Measurements from ENCODE around the gene ZKSCAN5. TPM values are rescaled to one million over a fixed set of nuclear protein-coding genes. Genes with fewer than 3 reads are reported as not detected.
A peak's percentile ranks its signal among the peaks of the same experiment; 100 is the strongest.

The ZKSCAN5 gene
- total RNA-seq = 1 to 10 TPM; 6.1 to 6.3 TPM
- long read RNA-seq, partial matches to known transcripts = 3 of 4 reads
- long read RNA-seq, other reads (novel, unspliced or antisense) = 1 of 4 reads

DNA sequence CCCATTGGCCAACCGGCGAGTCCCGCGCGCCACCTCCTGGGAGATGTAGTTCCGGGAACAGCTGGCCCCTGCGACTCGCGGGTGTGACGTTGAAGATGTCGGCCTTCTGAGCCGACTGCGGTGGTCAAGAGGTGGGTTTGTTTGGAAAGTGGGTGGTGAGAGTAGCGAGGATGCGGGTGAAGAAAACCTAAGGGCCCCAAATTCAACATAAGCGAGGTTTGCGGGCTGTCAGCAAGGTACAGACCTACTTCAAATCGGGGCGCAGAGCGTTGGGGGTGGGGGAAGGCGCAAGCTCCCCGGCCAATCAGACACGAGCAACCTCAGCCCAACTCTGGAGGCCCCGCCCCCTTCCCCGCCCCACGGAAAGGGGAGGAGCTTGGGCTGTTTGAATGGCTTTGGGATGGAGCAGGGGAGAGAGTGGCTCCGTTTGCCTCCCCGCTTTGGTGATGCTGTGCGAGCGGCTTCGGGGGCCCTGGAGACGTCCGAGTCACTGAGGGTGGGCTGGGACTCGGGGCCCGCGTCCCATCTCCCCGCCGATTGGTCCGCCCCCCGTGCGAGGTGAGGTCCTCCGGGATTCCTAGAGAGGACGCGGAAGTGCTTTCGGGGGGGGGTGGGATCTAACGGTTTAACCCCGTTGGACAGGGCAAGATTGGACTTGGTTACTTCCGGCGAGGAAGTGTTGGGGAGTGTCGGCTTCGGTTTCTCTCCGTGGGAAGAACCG lies at the start of gene ZKSCAN5:
Gene ZKSCAN5 (plus strand): TSS at position 60 of the 721 bp plus-strand sequence. CDS start 1,383 bp downstream, outside the sequence.
- intact Hi-C loops (cut with DNase I) = loop anchor here in 1 of 2 donors (5.0 kb wide), 1 partner anchor 48 kb away; the partner anchor contains the start of gene FAM200A
- ATAC-seq (peak; percentile 94 to 96), DNase-seq (peak; percentile 99)

DNA sequence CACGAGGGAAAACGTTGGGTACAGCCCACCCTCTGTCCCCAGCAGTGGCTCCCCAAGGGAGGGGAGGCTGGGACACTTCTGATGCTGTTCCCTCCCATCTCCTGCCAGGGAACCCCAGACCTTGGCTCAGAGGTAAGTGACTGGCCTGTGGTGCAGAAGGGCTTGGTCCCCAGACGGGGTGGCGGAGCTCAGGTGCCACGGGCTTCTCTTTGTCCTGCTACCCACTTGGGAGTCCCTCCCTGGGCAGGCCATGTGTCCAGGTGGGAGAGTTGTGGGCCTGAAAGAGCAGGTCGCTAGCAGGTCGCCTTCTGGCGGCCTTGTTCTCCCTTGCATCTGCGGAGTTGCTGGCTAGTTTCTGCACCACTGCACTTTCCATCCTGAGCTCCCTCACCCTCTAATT lies 48.6 kb upstream of the ZKSCAN5 start:
- ATAC-seq = no peak
- DNase-seq = no peak
- intact Hi-C loops (cut with DNase I) = no loop called here

DNA sequence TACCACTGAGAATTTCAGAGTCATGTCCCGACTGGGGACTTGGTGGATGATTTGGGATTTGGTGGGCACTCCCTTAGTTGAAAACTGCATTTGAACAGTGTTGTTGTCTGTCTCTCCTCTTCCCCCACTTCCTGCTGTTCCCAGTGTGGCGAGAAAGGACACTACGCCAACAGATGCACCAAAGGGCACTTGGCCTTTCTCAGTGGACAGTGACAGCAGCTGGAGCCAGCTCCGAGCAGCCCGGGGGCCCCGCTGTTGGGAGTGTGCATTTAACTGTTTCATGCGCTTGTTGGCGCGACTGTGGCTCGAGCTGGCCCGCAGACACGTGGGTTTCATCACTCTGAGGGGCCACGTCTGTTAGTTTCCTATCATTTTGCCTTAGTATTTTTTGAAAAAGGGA lies 48.2 kb upstream of the ZKSCAN5 start:
- intact Hi-C loops (cut with DNase I) = no loop called here
- ATAC-seq (no peak), DNase-seq (no peak)

DNA sequence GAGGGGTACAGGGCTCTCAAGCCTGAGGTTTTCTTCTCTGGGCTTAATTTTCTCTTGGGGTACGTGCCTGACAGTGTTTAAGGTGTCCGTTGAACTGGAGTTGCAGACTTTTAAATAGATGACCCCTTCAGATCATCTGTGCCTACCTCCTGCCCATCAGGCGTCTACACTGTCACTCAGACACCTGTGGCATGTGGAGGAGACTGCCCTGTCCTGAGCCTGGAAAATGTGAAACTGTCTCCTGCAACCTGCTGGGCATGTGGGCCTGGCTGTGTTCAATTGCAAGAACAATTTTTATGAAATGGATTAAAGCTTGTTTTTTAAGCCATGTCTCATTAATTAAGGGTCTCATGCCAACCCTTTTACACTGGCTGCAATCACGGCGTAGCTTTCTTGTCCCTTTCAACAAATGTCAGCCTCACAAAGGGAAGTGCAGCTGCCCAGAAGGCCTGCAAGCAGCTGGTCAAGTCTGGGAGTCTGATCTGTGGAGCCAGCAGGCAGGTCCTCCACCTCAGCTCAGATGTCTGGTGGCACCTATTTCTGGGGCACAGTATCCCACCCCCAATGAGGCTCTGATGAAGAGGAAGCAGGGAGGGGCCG lies 47.3 kb upstream of the ZKSCAN5 start:
- DNase-seq (no peak), ATAC-seq (no peak)
- intact Hi-C loops (cut with DNase I) = no loop called here

DNA sequence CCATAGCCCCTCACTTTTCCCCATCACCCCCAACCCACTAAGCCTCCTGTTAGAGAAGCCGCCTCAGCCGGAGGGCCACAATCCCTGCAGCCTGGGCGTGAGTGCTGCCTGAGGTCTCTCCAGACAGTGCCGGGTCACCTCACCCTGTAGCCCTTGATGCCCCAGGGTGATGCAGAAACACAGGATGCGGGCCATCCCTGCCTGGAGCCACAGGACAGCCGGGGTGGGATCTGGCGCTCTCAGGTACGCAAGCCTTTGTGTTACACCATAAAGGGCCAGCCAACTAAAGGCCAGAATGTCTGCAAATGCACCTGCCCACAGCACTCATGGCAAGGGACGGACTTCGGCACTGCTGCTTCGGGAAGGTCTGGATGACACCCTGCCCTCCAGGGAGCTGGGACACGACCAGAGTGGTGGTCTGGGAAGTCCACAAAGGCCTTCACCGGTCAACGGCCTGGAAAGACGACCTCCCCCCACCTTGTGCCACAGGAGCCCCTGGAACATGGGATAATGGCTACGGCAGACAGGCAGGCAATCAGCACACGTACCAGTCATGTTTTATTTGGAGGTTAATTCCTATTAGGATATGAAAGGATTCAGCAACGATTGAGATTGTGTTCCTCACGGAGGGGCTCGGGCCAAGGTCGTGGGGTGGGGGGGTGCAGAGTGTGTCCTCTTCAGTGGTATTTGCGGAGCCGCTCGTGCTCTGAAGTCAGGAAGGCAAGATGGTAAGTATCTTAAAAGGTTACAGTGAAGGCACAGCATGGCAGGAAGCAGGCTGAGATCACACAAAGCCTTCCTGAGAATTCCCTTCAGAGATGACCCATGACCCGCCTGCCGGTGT lies 46.6 kb upstream of the ZKSCAN5 start:
- DNase-seq = no peak
- intact Hi-C loops (cut with DNase I) = no loop called here
- ATAC-seq = no peak

DNA sequence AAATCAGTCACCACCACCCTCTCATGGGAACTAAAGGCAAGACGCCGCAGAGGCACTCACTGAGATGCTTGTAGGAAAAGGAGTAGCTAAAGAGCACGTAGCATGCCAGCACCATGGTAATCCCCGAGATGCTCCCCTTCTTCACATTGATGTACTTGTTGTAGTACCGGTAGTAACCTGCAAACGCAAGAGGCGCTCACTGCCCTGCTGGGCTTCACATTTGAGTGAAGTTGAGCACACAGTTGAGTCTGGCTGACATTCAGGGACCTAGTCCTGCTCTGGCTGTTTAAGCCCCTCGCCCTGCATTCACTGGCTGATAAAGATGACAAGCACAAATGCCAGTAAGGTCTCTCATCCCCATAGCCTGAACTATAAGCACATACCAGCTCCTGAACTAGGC lies 45.4 kb upstream of the ZKSCAN5 start:
- no peak for ATAC-seq
- intact Hi-C loops (cut with DNase I) = no loop called here
- peak; percentile 21 for DNase-seq

DNA sequence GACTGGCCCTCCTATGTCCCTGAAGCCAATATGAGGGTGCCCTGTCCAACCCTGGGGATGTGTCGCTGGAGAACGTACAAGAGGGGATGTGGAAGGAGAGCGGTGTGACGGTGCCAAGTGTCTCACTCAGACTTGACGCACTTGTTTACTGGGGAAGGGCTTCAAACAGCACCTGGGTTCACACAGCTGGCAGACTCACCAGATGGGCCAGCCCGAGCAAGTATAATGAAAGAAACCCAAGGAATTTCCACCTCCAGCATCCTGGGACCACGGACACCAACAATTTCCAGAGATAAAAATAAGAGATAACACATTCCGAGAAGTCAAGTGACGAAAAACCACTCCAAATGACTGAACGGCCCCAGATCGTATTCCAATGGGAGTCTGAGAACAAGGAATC lies 43.8 kb upstream of the ZKSCAN5 start:
- intact Hi-C loops (cut with DNase I) = no loop called here
- ATAC-seq (no peak), DNase-seq (no peak)

DNA sequence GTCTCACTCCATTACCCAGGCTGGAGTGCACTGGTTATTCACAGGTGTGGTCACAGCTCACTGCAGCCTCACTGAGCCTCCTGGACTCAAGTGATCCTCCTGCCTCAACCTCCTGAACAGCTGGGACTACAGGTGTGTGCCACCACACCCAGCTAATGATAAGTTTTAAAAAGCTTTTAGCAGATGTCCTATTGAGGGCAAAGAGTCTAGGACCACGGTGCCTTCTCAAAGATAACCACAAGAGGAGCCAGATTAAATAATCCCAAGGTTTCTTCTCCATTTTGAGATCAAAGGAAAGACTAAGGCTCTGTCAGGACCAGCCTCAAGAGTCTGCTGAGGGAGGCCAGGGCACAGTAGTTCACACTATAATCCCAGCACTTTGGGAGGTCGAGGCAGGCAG lies 43.2 kb upstream of the ZKSCAN5 start:
- intact Hi-C loops (cut with DNase I) = no loop called here
- DNase-seq (no peak), ATAC-seq (no peak)

DNA sequence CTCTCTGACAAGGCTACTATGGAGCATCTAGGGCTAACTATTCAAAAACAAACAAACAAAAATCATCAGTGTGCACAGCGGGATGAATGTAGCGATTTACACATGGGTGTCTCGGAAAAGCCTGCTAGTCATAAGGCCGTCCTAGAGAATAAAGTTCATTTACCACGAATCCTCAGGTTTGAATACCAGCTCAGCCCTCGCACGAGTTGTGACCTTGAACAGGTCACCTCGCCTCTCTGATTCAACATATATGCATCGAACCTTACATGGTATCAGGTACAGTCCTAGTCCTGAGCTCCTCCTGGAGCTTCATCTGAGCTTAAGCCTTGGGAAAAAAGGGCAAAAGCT lies 39.1 kb upstream of the ZKSCAN5 start:
- ATAC-seq = peak; percentile 2 to 11
- intact Hi-C loops (cut with DNase I) = no loop called here

DNA sequence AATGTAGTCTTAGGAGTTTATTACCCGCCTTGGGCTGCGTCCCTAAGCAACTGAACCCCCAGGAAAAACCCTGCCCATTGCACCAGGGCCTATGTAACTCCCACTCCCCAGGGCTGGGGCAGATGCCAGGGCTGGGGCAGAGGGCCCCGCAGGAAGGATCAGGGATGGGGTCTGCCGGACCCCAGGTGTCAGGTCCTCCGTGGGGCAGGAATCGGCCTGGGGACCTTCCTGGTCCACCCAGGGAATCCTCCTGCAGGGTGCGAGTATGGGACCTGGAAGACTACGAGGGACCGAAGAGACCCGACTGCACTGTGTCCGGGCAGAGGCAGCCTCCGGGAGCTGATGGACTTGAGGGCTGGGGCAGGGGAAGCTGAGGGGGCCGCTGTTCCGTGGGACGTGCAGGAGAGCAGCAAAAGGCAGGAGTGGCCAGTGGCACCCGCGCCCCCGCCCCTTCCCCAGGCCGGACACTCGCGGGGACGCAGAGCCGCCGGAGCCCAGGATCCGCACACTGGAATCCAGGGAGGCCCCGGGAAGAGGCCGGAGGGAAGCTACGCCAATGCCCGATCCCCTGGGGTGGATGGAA lies 36.0 kb upstream of the ZKSCAN5 start:
- DNase-seq = peak; percentile 20
- intact Hi-C loops (cut with DNase I) = no loop called here

More for the DNA sequence above, 39.1 kb upstream of the ZKSCAN5 start:
- peak; percentile 4 for DNase-seq

DNA sequence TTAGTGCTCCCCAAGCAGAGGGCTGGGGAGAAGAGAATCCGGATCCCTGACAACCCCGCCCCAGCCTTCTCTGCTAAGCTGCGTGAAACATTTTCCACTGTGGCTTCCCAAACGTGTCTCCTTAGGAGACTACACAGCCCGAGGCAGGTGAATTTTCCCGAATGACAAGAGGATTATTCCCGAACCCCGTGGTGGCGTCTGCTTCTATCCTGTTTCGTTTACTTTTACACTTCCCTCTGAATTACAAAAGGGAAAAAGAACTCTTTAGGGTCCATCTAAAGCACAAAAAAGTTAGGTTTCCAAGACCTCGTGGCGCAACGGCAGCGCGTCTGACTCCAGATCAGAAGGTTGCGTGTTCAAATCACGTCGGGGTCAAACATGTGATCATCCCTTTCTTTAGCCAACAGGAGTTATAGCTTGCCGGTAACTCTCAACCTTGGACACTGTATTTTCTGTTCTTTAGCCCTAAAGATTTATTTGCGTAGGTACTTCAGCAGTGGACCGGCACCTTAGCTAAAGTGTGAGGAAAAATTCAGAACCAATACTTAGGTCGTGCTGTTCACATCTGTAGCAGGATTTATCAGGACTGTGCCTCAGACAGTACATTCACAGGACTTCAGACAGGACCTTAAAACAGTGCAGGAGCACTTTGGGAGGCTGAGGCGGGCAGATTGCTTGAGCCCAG lies 34.9 kb upstream of the ZKSCAN5 start:
- intact Hi-C loops (cut with DNase I) = no loop called here
- DNase-seq (peak; percentile 13), ATAC-seq (no peak)

More for the DNA sequence above, 36.0 kb upstream of the ZKSCAN5 start:
- no peak for ATAC-seq

DNA sequence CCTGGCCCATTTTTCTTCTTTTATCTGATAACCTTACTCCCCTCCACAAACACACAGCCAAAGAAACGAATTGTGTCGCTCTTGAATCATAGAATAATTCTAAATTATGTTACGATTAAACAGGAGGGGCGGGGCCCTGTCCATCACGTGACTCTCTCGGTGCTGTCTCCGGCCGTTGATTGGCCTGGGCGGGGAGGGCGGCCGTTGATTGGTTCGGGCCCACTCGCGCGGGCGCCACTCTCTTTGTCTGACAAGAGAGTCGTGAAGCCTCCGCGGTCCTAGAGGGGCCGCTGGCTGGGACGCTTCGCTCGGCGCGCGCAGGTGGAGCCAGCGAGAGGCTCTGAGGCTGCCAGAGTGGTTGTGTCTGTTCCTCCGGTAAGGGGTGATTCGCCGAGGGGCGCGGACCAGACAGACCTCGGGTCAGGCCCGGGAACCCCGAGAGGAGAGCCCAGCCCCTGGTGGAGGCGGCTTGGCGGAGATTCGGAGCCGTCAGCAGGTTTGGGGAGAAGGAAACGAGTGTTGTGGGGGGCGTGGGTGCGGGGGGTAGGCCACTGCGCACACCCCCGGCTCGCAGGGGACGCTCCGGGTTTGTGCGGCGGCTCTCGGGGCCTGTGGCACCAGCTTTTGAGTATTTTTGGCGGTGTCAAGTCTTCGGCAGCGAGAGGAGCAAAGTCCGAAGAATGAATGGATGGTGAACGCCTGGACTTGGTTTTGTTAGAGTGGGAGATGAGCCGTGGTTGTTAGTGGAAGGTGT lies 31.7 kb upstream of the ZKSCAN5 start, which contains the start of gene ZNF789:
Gene ZNF789 (plus strand): TSS at position 330 of the 754 bp plus-strand sequence. CDS start 3,567 bp downstream, outside the sequence.
- ATAC-seq (peak; percentile 99), DNase-seq (peak; percentile 99)
- intact Hi-C loops (cut with DNase I) = loop anchor here in 1 of 2 donors (2.0 kb wide), 1 partner anchor 26 kb away; no protein-coding TSS in a partner anchor

DNA sequence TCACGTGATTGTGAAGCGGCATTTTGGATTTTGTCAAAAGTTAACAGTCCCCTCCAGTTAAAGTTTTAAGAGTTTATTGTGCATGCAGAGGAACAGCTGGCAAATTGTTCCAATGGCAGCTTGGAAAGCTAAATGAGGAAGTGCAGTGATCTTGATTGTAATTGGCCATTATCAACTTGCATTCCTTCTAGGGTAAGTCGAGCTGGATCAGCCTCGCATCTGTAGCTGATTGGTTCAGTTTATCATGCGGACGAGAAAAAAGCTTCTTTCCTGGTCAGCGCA lies 31.2 kb upstream of the ZKSCAN5 start:
- intact Hi-C loops (cut with DNase I) = loop anchor here in 1 of 2 donors (2.0 kb wide), 1 partner anchor 26 kb away; no protein-coding TSS in a partner anchor

DNA sequence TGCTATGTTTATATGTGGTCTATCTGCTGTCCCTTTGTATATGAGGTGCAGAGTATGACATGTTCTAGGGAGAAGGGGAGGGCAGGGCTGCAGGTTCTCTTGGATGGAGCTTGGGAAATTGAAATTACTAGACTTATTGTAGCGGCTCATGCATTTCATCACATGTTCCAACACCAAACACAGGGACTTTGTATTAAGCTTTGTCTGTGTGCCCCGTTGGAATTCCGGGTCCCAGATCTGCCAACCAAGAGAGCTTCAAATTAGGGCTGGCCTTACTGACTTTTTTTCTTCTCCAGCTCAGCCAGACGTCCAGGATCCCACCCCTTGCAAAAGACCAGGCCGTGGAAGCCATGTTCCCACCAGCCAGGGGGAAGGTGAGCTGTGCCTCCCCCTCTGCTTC lies 28.4 kb upstream of the ZKSCAN5 start:
- intact Hi-C loops (cut with DNase I) = no loop called here
- ATAC-seq (no peak), DNase-seq (no peak)

More for the DNA sequence above, 31.2 kb upstream of the ZKSCAN5 start:
- DNase-seq (peak; percentile 21), ATAC-seq (peak; percentile 9 to 10)

DNA sequence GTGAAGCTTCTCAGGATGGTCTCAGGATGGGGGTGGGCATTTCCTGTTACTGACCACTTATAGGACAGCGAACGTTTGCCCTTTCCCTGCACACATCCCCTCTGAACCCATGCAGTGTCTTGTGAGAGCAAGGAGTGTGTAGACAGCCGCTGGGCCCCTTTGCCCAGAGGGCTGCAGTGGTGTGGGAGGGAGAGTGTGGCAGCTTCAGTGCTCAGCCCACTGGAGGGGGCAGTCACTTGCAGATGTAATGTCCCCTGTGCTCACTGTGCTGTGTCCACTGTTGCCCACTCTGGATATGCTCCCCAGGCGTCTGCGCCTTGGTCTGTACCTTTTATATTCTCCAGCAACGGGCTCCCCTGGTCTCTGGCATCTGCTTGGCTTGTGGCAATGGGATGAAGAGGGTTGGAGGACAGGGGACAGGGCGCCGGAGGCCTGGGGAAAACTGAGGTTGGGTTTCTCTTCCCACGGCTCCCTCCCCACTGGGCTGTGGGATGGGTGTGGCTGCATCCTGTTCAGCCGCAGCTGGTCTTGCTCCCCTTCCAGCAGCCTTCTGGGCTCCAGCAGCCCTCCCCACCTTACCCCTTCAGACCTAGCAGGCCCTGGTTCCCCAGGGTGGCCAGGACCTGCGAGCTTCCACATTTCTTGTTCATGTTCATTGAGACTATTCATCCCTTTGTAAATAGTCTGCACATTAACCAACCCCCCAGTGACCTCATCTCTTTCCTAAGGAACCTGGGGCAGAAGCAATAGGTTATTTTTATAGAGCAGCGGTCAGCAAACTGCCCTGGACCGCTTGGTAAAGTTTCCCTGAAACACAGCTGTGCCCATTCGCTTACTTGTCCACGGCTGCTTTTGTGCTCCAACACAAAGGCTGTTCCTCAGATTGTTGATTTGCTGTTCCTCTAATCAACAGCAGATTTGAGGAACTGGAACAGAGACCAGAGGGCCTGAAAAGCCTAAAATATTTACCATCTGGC lies 25.7 kb upstream of the ZKSCAN5 start:
- intact Hi-C loops (cut with DNase I) = no loop called here
- ATAC-seq = peak; percentile 40 to 59

DNA sequence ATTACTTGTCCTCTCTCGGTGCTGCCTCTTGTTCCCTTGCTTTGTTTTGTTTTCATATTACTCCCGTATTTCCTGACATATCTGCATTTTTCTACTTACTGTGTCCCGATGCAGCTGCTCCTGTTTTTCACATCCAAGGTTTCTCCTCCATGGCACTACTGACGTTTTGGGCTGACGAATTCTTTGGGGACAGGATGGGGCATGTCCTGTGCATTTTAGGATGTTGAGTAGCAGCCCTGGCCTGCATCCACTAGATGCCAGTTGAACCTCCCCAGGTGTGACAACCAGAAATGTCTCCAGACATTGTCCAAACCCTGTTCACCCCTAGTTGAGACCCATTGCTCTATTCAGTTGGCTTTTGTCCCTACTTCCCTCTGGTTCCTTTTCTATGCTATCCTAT lies 19.4 kb upstream of the ZKSCAN5 start:
- DNase-seq (no peak), ATAC-seq (no peak)
- intact Hi-C loops (cut with DNase I) = no loop called here

More for the DNA sequence above, 25.7 kb upstream of the ZKSCAN5 start:
- no peak for DNase-seq

DNA sequence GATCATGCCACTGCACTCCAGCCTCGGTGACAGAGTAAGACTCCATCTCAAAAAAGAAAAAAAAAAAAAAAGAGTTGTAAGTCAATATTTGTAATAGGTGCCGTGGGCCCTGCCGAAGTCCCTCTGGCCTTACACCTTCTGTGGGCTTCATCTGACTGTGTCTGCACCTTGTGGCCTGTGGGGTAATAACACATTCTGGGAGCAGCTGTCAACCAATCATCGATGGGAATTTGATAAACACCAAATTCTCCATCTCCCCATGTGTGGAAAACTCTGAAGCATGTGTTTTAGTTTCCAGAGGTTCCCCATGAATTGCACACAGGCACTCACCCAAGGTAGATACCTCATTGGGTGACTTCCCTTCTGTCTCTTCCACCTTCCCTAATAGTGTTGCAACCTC lies 15.2 kb upstream of the ZKSCAN5 start:
- ATAC-seq (no peak), DNase-seq (no peak)
- intact Hi-C loops (cut with DNase I) = no loop called here
